K562 (cell line): ENCODE data around the gene CD40. TPM values are rescaled to one million over a fixed set of nuclear protein-coding genes. Genes with fewer than 3 reads are reported as not detected.

Experiments used
- CHD7 ChIP-seq: fragments of 200-600 bp; sonication (generic); IDR thresholded peaks from one replicate; pipeline ENCODE4 v1.6.1; 2012; ENCODE audit warnings: mild to moderate bottlenecking, low read depth, low read length, inconsistent platforms
- ERF ChIP-seq: fragments of 450-650 bp; formaldehyde crosslinking; IDR thresholded peaks from 2 replicates; pipeline ENCODE4 v1.4.0; 2020; ENCODE audit warnings: mild to moderate bottlenecking, mixed read lengths
- HNRNPK ChIP-seq: fragments of 200-400 bp; formaldehyde crosslinking; IDR thresholded peaks from one replicate; pipeline ENCODE4 v1.6.1; 2018; ENCODE audit warnings: mild to moderate bottlenecking, low read depth, low read length; ENCODE audit not compliant: poor library complexity, severe bottlenecking
- MLLT1 ChIP-seq, 2 experiments: fragments of 450-650 bp; IDR thresholded peaks; 2 replicates each; pipeline ENCODE4 v1.6.1; 2016
- PPARD ChIP-seq: fragments of 250-450 bp; sonication (Bioruptor Pico); IDR thresholded peaks from 2 replicates; pipeline ENCODE4 v1.8.0; 2022; ENCODE audit warnings: inconsistent platforms, mild to moderate bottlenecking, moderate library complexity
- SNIP1 ChIP-seq: fragments of 450-650 bp; IDR thresholded peaks from 2 replicates; pipeline ENCODE4 v1.7.1; 2017; ENCODE audit warnings: low read depth, mild to moderate bottlenecking
- STAT5B ChIP-seq: fragments of 250-450 bp; sonication (Bioruptor Pico); IDR thresholded peaks from 2 replicates; pipeline ENCODE4 v1.8.0; 2021; ENCODE audit warnings: mild to moderate bottlenecking, inconsistent platforms
- ZNF696 ChIP-seq: fragments of 250-450 bp; sonication (Bioruptor Pico); conservative IDR thresholded peaks from 2 replicates; pipeline ENCODE4 v1.4.0; 2020; ENCODE audit warnings: mild to moderate bottlenecking, moderate library complexity
- polyA plus RNA-seq, 8 experiments: library from polyadenylated mRNA; depleted of rRNA in 4 of 8; stranded (reverse) in 5 of 8; unstranded in 3 of 8; fragments of >200 nt; fragmentation: Nextera tagmentation in 2 of 8; fragmentation: Illumina TruSeq in 1 of 8; extraction: Ambion mirVana in 2 of 8; extraction: Trizol in 1 of 8; gene quantifications; 2 replicates each; pipeline versions ENCODE4 v1.2.1 to v1.2.3, GENCODE V29; 2011 to 2014; ENCODE audit warnings: inconsistent platforms in 1 of 8, missing spikeins in 1 of 8
- total RNA-seq, 7 experiments: library from RNA; depleted of rRNA in 6 of 7; stranded (reverse); fragments of >200 nt in 6 of 7; fragmentation: Illumina TruSeq in 2 of 7; extraction: Trizol in 2 of 7; gene quantifications; 2 replicates each; pipeline versions ENCODE4 v1.2.1 to v1.2.3, GENCODE V29; 2011 to 2021; ENCODE audit warnings: low replicate concordance in 1 of 7

The CD40 gene
- total and polyA plus RNA-seq, 9 of the 15 experiments (the other 6 are each of a cell fraction or from before 2014, with no cell fraction given), result 0.76 to 3.7 (median 1.6) TPM

- no peak for TF ChIP-seq CHD7
- TF ChIP-seq ZNF696 (CRISPR knock-in tag), result no peak
- no peak for TF ChIP-seq MLLT1 (IDR thresholded peaks at IDR 0.05)
- no peak for TF ChIP-seq HNRNPK
- TF ChIP-seq PPARD (CRISPR knock-in tag), result no peak
- TF ChIP-seq SNIP1, result no peak
- no peak for TF ChIP-seq STAT5B
- TF ChIP-seq ERF (CRISPR knock-in tag), result no peak
Observed at GRCh38 chr20:46177768-46178167, 59.7 kb downstream of the CD40 start (continued).
